Measurements from ENCODE around the gene TBX10.
A peak's percentile ranks its signal among the peaks of the same experiment; 100 is the strongest.
"Not testable (repeated sequence)": the region's sequence is repeated elsewhere in the genome, so short reads cannot be mapped to it uniquely, and the experiment has no call there.

Gene TBX10

DNA sequence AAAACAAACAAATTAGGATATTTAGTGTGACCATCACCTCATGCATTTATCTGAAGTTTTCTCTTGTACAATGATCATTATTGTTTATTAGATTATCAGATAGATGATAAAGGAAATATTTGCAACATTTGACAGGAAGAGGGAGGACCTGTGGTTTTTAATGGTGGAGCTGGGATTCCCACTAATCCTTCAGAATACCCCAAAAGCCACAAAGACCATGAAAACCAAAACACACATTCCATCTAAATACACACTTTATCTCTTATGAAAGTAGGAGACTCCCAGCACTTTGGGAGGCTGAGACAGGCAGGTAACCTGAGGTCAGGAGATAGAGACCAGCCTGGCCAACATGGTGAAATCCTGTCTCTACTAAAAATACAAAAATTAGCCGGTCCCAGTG lies 40.4 kb downstream of the TBX10 start:
- DNase-seq (ENCODE audit: low spot score) = no peak

DNA sequence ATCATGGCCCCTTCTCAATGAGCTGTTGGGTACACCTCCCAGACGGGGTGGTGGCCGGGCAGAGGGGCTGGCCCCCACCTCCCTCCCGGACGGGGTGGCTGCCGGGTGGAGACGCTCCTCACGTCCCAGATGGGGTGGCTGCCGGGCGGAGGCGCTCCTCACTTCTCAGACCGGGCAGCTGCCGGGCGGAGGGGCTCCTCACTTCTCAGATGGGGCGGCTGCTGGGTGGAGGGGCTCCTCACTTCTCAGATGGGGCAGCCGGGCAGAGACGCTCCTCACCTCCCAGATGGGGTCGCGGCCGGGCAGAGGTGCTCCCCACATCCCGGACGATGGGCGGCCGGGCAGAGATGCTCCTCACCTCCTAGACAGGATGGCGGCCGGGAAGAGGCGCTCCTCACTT lies 41.6 kb downstream of the TBX10 start:
- DNase-seq (ENCODE audit: low spot score) = not testable (repeated sequence)

- not testable (repeated sequence) for DNase-seq (ENCODE audit: low spot score)
Measured at GRCh38 chr11:67597458-67597857, 42.1 kb downstream of the TBX10 start.

DNA sequence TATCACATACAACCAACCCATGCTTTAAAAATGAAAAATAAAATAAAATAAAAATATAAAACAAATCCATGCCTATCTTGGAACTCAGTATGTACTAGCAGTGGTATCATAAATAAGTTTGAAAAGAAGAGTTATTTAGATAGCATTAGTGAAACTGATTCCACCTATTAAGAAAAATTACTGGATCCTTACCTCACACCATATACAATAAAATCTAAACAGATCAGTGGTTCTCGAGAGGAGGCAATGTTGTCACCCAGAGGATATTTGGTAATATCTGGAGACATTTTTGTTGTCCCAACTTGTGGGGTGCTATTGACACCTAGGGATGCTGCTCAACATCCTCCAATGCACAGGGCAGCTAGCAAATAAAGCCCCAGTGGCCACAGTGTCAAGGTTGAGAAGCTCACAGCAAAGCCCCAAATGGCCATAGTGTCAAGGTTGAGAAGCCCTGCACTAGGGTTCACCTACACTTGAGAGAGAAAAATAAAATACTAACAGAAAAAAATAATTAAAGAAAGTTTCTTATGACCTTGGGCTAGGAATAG lies 42.7 kb downstream of the TBX10 start:
- no peak for DNase-seq (ENCODE audit: low spot score)

GRCh38 chr11:67594480-67594879 lies 45.1 kb downstream of the TBX10 start:
- no peak for DNase-seq (ENCODE audit: low spot score)

DNA sequence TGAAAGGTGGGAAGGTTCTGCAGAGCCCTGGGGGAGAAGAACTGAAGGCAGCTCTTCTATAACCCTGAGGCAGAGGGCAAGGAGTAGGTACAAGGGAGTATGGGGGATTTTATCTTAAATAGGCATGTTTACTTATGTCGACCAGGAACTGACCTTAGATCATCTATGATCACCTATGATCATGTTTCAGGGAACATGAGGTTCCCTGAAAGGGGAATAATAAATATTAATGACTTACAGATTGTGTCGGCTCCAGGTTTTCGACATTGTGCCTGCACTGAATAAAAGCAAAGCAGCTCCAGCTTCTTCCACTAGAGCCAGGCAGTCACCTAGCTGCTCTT lies 46.0 kb downstream of the TBX10 start:
- DNase-seq (ENCODE audit: low spot score) = no peak

- DNase-seq (ENCODE audit: low spot score) = no peak
Measured at GRCh38 chr11:67592880-67593564, 46.5 kb downstream of the TBX10 start.

GRCh38 chr11:67588899-67589415 lies 50.6 kb downstream of the TBX10 start:
- DNase-seq (ENCODE audit: low spot score) = not testable (repeated sequence)

GRCh38 chr11:67588136-67588503 lies 51.4 kb downstream of the TBX10 start:
- no peak for DNase-seq (ENCODE audit: low spot score)

GRCh38 chr11:67586568-67587250 lies 52.9 kb downstream of the TBX10 start:
- DNase-seq (ENCODE audit: low spot score) = no peak

- DNase-seq (ENCODE audit: low spot score) = no peak
Measured at GRCh38 chr11:67585911-67586310, 53.7 kb downstream of the TBX10 start.

DNA sequence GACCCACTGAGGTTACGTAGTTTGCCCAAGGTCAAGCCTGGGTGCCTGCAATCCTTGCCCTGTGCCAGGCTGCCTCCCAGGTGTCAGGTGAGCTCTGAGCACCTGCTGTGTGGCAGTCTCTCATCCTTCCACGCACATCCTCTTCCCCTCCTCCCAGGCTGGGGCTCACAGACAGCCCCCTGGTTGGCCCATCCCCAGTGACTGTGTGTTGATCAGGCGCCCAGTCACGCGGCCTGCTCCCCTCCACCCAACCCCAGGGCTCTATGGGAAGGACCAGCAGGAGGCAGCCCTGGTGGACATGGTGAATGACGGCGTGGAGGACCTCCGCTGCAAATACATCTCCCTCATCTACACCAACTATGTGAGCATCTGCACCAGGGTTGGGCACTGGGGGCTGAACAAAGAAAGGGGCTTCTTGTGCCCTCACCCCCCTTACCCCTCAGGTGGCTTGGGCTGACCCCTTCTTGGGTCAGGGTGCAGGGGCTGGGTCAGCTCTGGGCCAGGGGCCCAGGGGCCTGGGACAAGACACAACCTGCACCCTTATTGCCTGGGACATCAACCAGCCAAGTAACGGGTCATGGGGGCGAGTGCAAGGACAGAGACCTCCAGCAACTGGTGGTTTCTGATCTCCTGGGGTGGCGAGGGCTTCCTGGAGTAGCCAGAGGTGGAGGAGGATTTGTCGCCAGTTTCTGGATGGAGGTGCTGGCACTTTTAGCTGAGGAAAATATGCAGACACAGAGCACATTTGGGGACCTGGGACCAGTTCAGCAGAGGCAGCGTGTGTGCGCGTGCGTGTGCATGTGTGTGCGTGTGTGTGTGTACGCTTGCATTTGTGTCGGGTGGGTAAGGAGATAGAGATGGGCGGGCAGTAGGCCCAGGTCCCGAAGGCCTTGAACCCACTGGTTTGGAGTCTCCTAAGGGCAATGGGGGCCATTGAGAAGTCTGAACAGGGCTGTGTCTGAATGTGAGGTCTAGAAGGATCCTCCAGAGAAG lies 54.4 kb downstream of the TBX10 start:
- DNase-seq (ENCODE audit: low spot score) = no peak

DNA sequence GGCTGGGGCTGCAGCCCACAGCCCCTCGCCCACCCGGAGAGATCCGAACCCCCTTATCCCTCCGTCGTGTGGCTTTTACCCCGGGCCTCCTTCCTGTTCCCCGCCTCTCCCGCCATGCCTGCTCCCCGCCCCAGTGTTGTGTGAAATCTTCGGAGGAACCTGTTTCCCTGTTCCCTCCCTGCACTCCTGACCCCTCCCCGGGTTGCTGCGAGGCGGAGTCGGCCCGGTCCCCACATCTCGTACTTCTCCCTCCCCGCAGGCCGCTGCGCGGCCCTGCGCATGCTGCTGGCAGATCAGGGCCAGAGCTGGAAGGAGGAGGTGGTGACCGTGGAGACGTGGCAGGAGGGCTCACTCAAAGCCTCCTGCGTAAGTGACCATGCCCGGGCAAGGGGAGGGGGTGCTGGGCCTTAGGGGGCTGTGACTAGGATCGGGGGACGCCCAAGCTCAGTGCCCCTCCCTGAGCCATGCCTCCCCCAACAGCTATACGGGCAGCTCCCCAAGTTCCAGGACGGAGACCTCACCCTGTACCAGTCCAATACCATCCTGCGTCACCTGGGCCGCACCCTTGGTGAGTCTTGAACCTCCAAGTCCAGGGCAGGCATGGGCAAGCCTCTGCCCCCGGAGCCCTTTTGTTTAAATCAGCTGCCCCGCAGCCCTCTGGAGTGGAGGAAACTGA lies 55.2 kb downstream of the TBX10 start:
- no peak for DNase-seq (ENCODE audit: low spot score)

- peak; percentile 82 for DNase-seq (ENCODE audit: low spot score)
Measured at GRCh38 chr11:67583247-67584204, 56.0 kb downstream of the TBX10 start, which contains the start of gene GSTP1. Gene GSTP1 (plus strand): TSS chr11:67583812. CDS start chr11:67583844, 32 bp downstream.

GRCh38 chr11:67582011-67582410 lies 57.6 kb downstream of the TBX10 start:
- DNase-seq (ENCODE audit: low spot score) = no peak

DNA sequence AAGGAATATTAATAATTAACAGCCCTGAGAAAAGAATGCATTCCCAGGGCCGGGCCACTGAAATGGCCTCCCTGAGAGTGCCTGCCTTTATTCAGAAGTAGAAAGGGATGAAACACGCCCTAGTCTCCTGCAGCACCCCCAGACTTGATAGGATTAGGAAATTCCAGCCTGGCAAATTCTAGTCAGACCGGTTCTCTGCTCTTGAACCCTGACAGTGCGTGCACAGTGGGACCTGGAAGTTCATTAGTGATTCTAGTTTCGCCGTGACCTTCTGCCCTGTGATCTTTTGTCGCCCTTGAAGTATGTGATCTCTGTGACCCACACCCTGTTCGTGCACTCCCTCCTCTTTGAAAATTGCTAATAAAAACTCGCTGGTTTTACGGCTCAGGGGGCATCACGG lies 58.1 kb downstream of the TBX10 start:
- DNase-seq (ENCODE audit: low spot score) = no peak

Data from germinal center (tissue), 1 donor.